HCT116 (cell line): Measurements from ENCODE around the gene QSOX1. TPM values are rescaled to one million over a fixed set of nuclear protein-coding genes. Genes with fewer than 3 reads are reported as not detected.

Experiments used
- ATAC-seq: fragments of 200-7000 bp; cut with Tn5 transposase; 2 replicates; pipeline ENCODE4 v1.9.1; 2020; ENCODE audit warnings: mild to moderate bottlenecking, moderate library complexity
- BruUV-seq: library from RNA; stranded (reverse); fragments of 400-500 nt; replicated peaks from 2 replicates; lab custom pipeline; 2021; lab: Mats Ljungman, UMichigan
- CTCF ChIA-PET: fragments of 300-600 bp; sonication (Branson Sonifier 250); formaldehyde crosslinking; loops from one replicate; lab custom pipeline; 2021; ENCODE audit warnings: antibody characterized with exemption; lab: Charles Lee
- POLR2A ChIA-PET: fragments of 300-600, 350-600 bp; sonication (Branson Sonifier 250); formaldehyde crosslinking; loops from one replicate; lab custom pipeline; 2021; ENCODE audit warnings: antibody characterized with exemption; lab: Charles Lee
- RAD21 ChIA-PET, 2 experiments: fragments of 300-600 bp; sonication (Branson Sonifier 250); formaldehyde crosslinking; loops; one replicate each; lab custom pipeline; 2023; ENCODE audit warnings: low total read pairs in 2 of 2; ENCODE audit not compliant: uncharacterized antibody in 2 of 2, unreplicated experiment in 2 of 2, low non-redundant PET in 1 of 2; lab: Charles Lee
- DNase-seq: peaks from one replicate; pipeline ENCODE4 v3.0.0-alpha.2; 2010; ENCODE audit warnings: low read depth, low spot score
- H2AFZ ChIP-seq: fragments of 200-600 bp; shearing (Covaris generic), sonication (generic); 2 replicates; pipeline ENCODE4 v1.6.1; 2017; ENCODE audit warnings: low read depth, mixed run types, mixed read lengths, antibody characterized with exemption, low read length; ENCODE audit not compliant: poor library complexity, severe bottlenecking
- H3K27ac ChIP-seq: 2 replicates; pipeline ENCODE4 v1.5.1; 2012; ENCODE audit warnings: low read depth, low read length
- H3K27me3 ChIP-seq: fragments of 200-600 bp; sonication (generic); 2 replicates; pipeline ENCODE4 v1.6.1; 2016; ENCODE audit warnings: mixed run types, low read length, mixed read lengths; ENCODE audit not compliant: insufficient read depth
- H3K36me3 ChIP-seq, 2 experiments: fragments of 200-500 bp in 1 of 2; fragments of 200-600 bp in 1 of 2; sonication (Bioruptor generic) in 1 of 2; sonication (generic) in 1 of 2; 2 replicates each; pipeline versions ENCODE4 v1.5.1 to v1.6.1; 2014 to 2016; ENCODE audit warnings: low read length in 2 of 2, inconsistent platforms in 1 of 2, mixed read lengths in 1 of 2, mixed run types in 1 of 2; ENCODE audit not compliant: insufficient read depth in 2 of 2, control insufficient read depth in 1 of 2
- H3K4me1 ChIP-seq, 2 experiments: fragments of 200-600 bp in 1 of 2; sonication (generic) in 1 of 2; 2 replicates each; pipeline versions ENCODE4 v1.5.1 to v1.6.1; 2012 to 2017; ENCODE audit warnings: low read length in 2 of 2, inconsistent platforms in 1 of 2, mild to moderate bottlenecking in 1 of 2, mixed read lengths in 1 of 2, mixed run types in 1 of 2, moderate library complexity in 1 of 2; ENCODE audit not compliant: insufficient read depth in 2 of 2, control insufficient read depth in 1 of 2
- H3K4me2 ChIP-seq: fragments of 200-600 bp; sonication (generic); 2 replicates; pipeline ENCODE4 v1.6.1; 2017; ENCODE audit warnings: mixed run types, low read length, mixed read lengths
- H3K4me3 ChIP-seq, 2 experiments: fragments of 200-600 bp in 1 of 2; sonication (generic) in 1 of 2; replicated peaks in 1 of 2; 2 replicates each; pipeline ENCODE4 v1.5.1; 2011 to 2016; ENCODE audit warnings: low read length in 2 of 2, control low read depth in 1 of 2, low read depth in 1 of 2, mild to moderate bottlenecking in 1 of 2, mixed read lengths in 1 of 2, mixed run types in 1 of 2
- H3K79me2 ChIP-seq: fragments of 200-600 bp; sonication (generic); 2 replicates; pipeline ENCODE4 v1.6.1; 2017; ENCODE audit warnings: mild to moderate bottlenecking, mixed run types, low read length, moderate library complexity, mixed read lengths; ENCODE audit not compliant: insufficient read depth
- H3K9ac ChIP-seq: fragments of 200-600 bp; sonication (generic); 2 replicates; pipeline ENCODE4 v1.6.1; 2016; ENCODE audit warnings: low read length, mixed read lengths
- H3K9me2 ChIP-seq: fragments of 200-600 bp; sonication (generic), shearing (Covaris generic); 2 replicates; pipeline ENCODE4 v1.6.1; 2017; ENCODE audit warnings: mixed run types, mild to moderate bottlenecking, moderate library complexity; ENCODE audit not compliant: insufficient read depth
- H3K9me3 ChIP-seq, 2 experiments: fragments of 200-500 bp in 1 of 2; fragments of 200-600 bp in 1 of 2; sonication (Bioruptor generic) in 1 of 2; sonication (generic) in 1 of 2; 2 replicates each; pipeline ENCODE4 v1.6.1; 2014 to 2017; ENCODE audit warnings: low read length in 2 of 2, mixed read lengths in 2 of 2, inconsistent platforms in 1 of 2, low read depth in 1 of 2, mild to moderate bottlenecking in 1 of 2, mixed run types in 1 of 2, moderate library complexity in 1 of 2; ENCODE audit not compliant: control insufficient read depth in 1 of 2, insufficient read depth in 1 of 2
- H4K20me1 ChIP-seq: fragments of 200-600 bp; sonication (generic), shearing (Covaris generic); 2 replicates; pipeline ENCODE4 v1.6.1; 2017; ENCODE audit warnings: mixed run types, mild to moderate bottlenecking, moderate library complexity; ENCODE audit not compliant: insufficient read depth
- CBX3 ChIP-seq: IDR thresholded peaks from 2 replicates; pipeline ENCODE4 v1.6.1; 2012; ENCODE audit warnings: low read depth
- EGR1 ChIP-seq: IDR thresholded peaks from 2 replicates; pipeline ENCODE4 v1.6.1; 2012; ENCODE audit warnings: low read depth
- ELF1 ChIP-seq: IDR thresholded peaks from 2 replicates; pipeline ENCODE4 v1.6.1; 2012; ENCODE audit warnings: low read depth, borderline replicate concordance
- EZH2phosphoT487 ChIP-seq: fragments of 200-600 bp; IDR thresholded peaks from 2 replicates; pipeline ENCODE4 v1.6.1; 2018; ENCODE audit warnings: antibody characterized with exemption, borderline replicate concordance
- FOSL1 ChIP-seq: IDR thresholded peaks from 2 replicates; pipeline ENCODE4 v1.6.1; 2012; ENCODE audit warnings: low read depth
- JUND ChIP-seq: IDR thresholded peaks from 2 replicates; pipeline ENCODE4 v1.6.1; 2012
- RAD21 ChIP-seq: IDR thresholded peaks from 2 replicates; pipeline ENCODE4 v1.6.1; 2012; ENCODE audit warnings: low read depth, mild to moderate bottlenecking
- SIN3A ChIP-seq: IDR thresholded peaks from 2 replicates; pipeline ENCODE4 v1.6.1; 2012; ENCODE audit warnings: low read depth
- SRF ChIP-seq: IDR thresholded peaks from 2 replicates; pipeline ENCODE4 v1.6.1; 2012; ENCODE audit warnings: low read depth
- TCF7L2 ChIP-seq: IDR thresholded peaks from 2 replicates; pipeline ENCODE4 v1.7.0; 2011; ENCODE audit warnings: borderline replicate concordance, inconsistent platforms; ENCODE audit not compliant: insufficient read depth, insufficient read length; ENCODE audit errors: extremely low read depth
- YY1 ChIP-seq: IDR thresholded peaks from 2 replicates; pipeline ENCODE4 v1.6.1; 2011; ENCODE audit warnings: low read length, low read depth, moderate library complexity, mild to moderate bottlenecking; ENCODE audit not compliant: insufficient replicate concordance; ENCODE audit errors: extremely low read depth
- ZFX ChIP-seq: fragments of 450-650 bp; IDR thresholded peaks from 2 replicates; pipeline ENCODE4 v1.6.1; 2017
- intact Hi-C: fragments of 100-400 bp; cut with micrococcal nuclease; formaldehyde crosslinking; loops from 2 replicates; pipeline ENCODE4 v1.10.0; 2022
- total RNA-seq: library from RNA; stranded (reverse); gene quantifications from one replicate; pipeline ENCODE4 v1.2.1, GENCODE V29; 2021; ENCODE audit not compliant: unreplicated experiment
- TF ChIP-seq, protein P1 (sequence below): IDR thresholded peaks from 2 replicates; pipeline ENCODE4 v1.6.1; 2011; ENCODE audit warnings: mild to moderate bottlenecking, low read length, moderate library complexity; ENCODE audit not compliant: insufficient replicate concordance; ENCODE audit errors: extremely low read depth
- TF ChIP-seq, protein P2 (sequence below), 3 experiments: fragments of 200-600 bp in 1 of 3; sonication (generic) in 1 of 3; IDR thresholded peaks in 2 of 3; conservative IDR thresholded peaks in 1 of 3; 2 replicates each; pipeline ENCODE4 v1.5.1; 2012 to 2017; ENCODE audit warnings: low read depth in 2 of 3, low read length in 2 of 3, antibody characterized with exemption in 1 of 3, borderline replicate concordance in 1 of 3, control low read depth in 1 of 3, mild to moderate bottlenecking in 1 of 3, mixed read lengths in 1 of 3, mixed run types in 1 of 3, moderate library complexity in 1 of 3; ENCODE audit not compliant: insufficient read depth in 1 of 3
- TF ChIP-seq, protein P3 (sequence below): IDR thresholded peaks from 2 replicates; pipeline ENCODE4 v1.6.1; 2012; ENCODE audit warnings: low read depth

The QSOX1 gene
- total RNA-seq, 1 experiment from 2014 or later = 89.2 TPM

DNA sequence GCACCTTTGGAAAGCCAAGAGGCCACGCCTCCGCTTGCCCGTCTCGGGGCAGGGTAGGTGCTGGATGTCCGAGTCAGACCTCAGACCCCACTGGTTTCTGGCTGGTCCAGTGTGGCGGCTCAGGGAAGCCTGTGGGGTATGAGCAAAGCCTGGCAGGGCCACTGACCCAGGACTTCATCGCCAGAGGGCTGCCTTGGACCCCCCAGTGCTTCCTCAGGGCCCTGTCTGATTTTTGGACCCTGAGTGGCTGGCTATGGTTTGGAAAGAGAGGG is 95.8 kb downstream of the QSOX1 start (continued):
- TF ChIP-seq EGR1 (no peak), SRF (no peak), ZFX (no peak), FOSL1 (no peak), CBX3 (no peak), JUND (no peak)
- TF ChIP-seq, protein P1, sequence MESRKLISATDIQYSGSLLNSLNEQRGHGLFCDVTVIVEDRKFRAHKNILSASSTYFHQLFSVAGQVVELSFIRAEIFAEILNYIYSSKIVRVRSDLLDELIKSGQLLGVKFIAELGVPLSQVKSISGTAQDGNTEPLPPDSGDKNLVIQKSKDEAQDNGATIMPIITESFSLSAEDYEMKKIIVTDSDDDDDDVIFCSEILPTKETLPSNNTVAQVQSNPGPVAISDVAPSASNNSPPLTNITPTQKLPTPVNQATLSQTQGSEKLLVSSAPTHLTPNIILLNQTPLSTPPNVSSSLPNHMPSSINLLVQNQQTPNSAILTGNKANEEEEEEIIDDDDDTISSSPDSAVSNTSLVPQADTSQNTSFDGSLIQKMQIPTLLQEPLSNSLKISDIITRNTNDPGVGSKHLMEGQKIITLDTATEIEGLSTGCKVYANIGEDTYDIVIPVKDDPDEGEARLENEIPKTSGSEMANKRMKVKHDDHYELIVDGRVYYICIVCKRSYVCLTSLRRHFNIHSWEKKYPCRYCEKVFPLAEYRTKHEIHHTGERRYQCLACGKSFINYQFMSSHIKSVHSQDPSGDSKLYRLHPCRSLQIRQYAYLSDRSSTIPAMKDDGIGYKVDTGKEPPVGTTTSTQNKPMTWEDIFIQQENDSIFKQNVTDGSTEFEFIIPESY = no peak
- TF ChIP-seq, all 23 proteins: peak for 0

GRCh38 chr1:180250883-180251509 is 96.3 kb downstream of the QSOX1 start:
- ChIA-PET RAD21 (no interaction called here), CTCF (no interaction called here), POLR2A (no interaction called here)
- H3K9me2 ChIP-seq = no peaks in the 10 kb centered on the region
- no peak for ATAC-seq
- intact Hi-C loops = loop anchor here (5.0 kb wide), 1 partner anchor 64 kb away; no protein-coding TSS in a partner anchor
- peaks cover 0 to 4% of the 10 kb centered on the region in 2 experiments; a peak in 1 of 4 replicates for H3K4me1 ChIP-seq
- H4K20me1 ChIP-seq = no peaks in the 10 kb centered on the region
- no peaks in the 10 kb centered on the region for H3K9me3 ChIP-seq
- H3K9ac ChIP-seq = no peak overlapping the region
- H3K4me2 ChIP-seq = no peak overlapping the region
- TF ChIP-seq SIN3A = no peak
- TF ChIP-seq ELF1 = no peak
- TF ChIP-seq, protein P2, sequence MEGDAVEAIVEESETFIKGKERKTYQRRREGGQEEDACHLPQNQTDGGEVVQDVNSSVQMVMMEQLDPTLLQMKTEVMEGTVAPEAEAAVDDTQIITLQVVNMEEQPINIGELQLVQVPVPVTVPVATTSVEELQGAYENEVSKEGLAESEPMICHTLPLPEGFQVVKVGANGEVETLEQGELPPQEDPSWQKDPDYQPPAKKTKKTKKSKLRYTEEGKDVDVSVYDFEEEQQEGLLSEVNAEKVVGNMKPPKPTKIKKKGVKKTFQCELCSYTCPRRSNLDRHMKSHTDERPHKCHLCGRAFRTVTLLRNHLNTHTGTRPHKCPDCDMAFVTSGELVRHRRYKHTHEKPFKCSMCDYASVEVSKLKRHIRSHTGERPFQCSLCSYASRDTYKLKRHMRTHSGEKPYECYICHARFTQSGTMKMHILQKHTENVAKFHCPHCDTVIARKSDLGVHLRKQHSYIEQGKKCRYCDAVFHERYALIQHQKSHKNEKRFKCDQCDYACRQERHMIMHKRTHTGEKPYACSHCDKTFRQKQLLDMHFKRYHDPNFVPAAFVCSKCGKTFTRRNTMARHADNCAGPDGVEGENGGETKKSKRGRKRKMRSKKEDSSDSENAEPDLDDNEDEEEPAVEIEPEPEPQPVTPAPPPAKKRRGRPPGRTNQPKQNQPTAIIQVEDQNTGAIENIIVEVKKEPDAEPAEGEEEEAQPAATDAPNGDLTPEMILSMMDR (IDR thresholded peaks at IDR 0.05 in 2 of 3, conservative IDR thresholded peaks at IDR 0.05 in 1 of 3; ENCODE audit: borderline replicate concordance in 1 of 3, insufficient read depth in 1 of 3, low read depth in 2 of 3, low read length in 2 of 3) = no peak
- TF ChIP-seq, protein P3, sequence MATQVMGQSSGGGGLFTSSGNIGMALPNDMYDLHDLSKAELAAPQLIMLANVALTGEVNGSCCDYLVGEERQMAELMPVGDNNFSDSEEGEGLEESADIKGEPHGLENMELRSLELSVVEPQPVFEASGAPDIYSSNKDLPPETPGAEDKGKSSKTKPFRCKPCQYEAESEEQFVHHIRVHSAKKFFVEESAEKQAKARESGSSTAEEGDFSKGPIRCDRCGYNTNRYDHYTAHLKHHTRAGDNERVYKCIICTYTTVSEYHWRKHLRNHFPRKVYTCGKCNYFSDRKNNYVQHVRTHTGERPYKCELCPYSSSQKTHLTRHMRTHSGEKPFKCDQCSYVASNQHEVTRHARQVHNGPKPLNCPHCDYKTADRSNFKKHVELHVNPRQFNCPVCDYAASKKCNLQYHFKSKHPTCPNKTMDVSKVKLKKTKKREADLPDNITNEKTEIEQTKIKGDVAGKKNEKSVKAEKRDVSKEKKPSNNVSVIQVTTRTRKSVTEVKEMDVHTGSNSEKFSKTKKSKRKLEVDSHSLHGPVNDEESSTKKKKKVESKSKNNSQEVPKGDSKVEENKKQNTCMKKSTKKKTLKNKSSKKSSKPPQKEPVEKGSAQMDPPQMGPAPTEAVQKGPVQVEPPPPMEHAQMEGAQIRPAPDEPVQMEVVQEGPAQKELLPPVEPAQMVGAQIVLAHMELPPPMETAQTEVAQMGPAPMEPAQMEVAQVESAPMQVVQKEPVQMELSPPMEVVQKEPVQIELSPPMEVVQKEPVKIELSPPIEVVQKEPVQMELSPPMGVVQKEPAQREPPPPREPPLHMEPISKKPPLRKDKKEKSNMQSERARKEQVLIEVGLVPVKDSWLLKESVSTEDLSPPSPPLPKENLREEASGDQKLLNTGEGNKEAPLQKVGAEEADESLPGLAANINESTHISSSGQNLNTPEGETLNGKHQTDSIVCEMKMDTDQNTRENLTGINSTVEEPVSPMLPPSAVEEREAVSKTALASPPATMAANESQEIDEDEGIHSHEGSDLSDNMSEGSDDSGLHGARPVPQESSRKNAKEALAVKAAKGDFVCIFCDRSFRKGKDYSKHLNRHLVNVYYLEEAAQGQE = no peak
- no peak for TF ChIP-seq TCF7L2
- no peak for TF ChIP-seq YY1
- TF ChIP-seq EZH2phosphoT487 = no peak
- TF ChIP-seq RAD21 = no peak
- TF ChIP-seq CBX3 = no peak
- TF ChIP-seq SRF = no peak
- H3K36me3 ChIP-seq = no peaks in the 10 kb centered on the region
- no peak overlapping the region for H3K4me3 ChIP-seq
- no peak overlapping the region for H3K27ac ChIP-seq
- H3K79me2 ChIP-seq = no peaks in the 10 kb centered on the region
- no TSS peak for BruUV-seq
- no peaks in the 10 kb centered on the region for H3K27me3 ChIP-seq
- DNase-seq = no peak
- no peak overlapping the region for H2AFZ ChIP-seq
